ENCODE measurements around the gene ZNF692. TPM values are rescaled to one million over a fixed set of nuclear protein-coding genes. Genes with fewer than 3 reads are reported as not detected.

The ZNF692 gene
- total and polyA plus RNA-seq, 2 of the 13 experiments (the other 11 are each of a cell fraction or from before 2014, with no cell fraction given): 27.3 to 45.8 TPM

DNA sequence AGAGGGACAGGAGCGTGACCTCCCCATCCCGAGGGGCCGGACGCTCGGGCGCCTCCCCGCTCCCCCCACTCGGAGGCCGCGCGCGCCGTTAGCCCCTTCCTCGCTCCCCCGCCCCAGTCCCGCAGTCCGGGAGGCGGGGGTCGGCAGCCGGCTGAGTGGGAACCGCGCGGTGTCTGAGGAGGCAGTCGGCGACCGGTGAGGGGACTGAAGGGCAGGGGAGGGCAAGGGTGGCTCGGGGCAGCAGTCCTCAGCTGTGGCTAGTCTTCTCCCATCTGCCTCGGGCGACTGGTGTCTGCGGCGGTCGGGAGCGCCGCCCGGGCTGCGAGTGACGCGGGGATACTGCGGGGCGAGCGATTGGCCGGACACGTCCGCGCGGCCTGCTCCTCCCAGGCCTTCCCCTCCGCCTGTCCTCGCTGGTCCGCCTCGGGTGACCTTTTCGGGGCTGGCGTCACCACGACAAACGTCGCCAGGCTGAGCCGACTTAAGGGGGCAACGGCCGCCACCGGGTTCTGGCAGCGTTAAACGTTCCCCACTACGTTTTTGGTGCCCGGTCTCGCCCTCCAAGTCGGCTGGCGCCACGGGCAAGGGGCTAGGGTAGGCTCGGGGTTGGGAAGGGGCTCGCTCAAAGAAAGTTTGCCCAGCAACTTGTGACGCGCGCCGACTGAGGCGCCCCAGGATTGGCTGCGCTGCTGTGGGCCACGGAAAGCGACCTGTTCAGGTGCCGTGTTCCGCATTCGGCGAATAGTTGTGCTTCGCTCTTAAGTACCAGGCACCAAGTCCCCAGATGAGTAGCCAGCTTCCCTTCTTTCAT lies 20.3 kb downstream of the ZNF692 start (continued):
- no peak for TF ChIP-seq CENPX (CRISPR knock-in tag; IDR thresholded peaks at IDR 0.05)
- TF ChIP-seq, protein P1, sequence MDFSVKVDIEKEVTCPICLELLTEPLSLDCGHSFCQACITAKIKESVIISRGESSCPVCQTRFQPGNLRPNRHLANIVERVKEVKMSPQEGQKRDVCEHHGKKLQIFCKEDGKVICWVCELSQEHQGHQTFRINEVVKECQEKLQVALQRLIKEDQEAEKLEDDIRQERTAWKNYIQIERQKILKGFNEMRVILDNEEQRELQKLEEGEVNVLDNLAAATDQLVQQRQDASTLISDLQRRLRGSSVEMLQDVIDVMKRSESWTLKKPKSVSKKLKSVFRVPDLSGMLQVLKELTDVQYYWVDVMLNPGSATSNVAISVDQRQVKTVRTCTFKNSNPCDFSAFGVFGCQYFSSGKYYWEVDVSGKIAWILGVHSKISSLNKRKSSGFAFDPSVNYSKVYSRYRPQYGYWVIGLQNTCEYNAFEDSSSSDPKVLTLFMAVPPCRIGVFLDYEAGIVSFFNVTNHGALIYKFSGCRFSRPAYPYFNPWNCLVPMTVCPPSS (IDR thresholded peaks at IDR 0.05): no peak
- TF ChIP-seq RBM22 (optimal IDR thresholded peaks at IDR 0.05; ENCODE audit: low read length): no peak
- no peak for TF ChIP-seq SIN3B (IDR thresholded peaks at IDR 0.05; ENCODE audit: low read length)
- TF ChIP-seq NFATC3 (CRISPR knock-in tag; IDR thresholded peaks at IDR 0.05): no peak
- TF ChIP-seq CAMTA2 (CRISPR knock-in tag; IDR thresholded peaks at IDR 0.05; ENCODE audit: borderline replicate concordance): peak; percentile 57; the same call in 1 of the 2 replicates
- no peak for TF ChIP-seq ZNF703 (CRISPR knock-in tag; IDR thresholded peaks at IDR 0.05; ENCODE audit: borderline replicate concordance)
- TF ChIP-seq XBP1 (CRISPR knock-in tag; IDR thresholded peaks at IDR 0.05): no peak; the same call in 1 of the 2 replicates
- no peak for TF ChIP-seq IRF2 (CRISPR knock-in tag; IDR thresholded peaks at IDR 0.05)
- peak; percentile 4; the same call in 1 of the 2 replicates for TF ChIP-seq ZFP62 (CRISPR knock-in tag; IDR thresholded peaks at IDR 0.05)
- TF ChIP-seq, protein P2, sequence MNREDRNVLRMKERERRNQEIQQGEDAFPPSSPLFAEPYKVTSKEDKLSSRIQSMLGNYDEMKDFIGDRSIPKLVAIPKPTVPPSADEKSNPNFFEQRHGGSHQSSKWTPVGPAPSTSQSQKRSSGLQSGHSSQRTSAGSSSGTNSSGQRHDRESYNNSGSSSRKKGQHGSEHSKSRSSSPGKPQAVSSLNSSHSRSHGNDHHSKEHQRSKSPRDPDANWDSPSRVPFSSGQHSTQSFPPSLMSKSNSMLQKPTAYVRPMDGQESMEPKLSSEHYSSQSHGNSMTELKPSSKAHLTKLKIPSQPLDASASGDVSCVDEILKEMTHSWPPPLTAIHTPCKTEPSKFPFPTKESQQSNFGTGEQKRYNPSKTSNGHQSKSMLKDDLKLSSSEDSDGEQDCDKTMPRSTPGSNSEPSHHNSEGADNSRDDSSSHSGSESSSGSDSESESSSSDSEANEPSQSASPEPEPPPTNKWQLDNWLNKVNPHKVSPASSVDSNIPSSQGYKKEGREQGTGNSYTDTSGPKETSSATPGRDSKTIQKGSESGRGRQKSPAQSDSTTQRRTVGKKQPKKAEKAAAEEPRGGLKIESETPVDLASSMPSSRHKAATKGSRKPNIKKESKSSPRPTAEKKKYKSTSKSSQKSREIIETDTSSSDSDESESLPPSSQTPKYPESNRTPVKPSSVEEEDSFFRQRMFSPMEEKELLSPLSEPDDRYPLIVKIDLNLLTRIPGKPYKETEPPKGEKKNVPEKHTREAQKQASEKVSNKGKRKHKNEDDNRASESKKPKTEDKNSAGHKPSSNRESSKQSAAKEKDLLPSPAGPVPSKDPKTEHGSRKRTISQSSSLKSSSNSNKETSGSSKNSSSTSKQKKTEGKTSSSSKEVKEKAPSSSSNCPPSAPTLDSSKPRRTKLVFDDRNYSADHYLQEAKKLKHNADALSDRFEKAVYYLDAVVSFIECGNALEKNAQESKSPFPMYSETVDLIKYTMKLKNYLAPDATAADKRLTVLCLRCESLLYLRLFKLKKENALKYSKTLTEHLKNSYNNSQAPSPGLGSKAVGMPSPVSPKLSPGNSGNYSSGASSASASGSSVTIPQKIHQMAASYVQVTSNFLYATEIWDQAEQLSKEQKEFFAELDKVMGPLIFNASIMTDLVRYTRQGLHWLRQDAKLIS (CRISPR knock-in tag; IDR thresholded peaks at IDR 0.05): no peak
- TF ChIP-seq, protein P3, sequence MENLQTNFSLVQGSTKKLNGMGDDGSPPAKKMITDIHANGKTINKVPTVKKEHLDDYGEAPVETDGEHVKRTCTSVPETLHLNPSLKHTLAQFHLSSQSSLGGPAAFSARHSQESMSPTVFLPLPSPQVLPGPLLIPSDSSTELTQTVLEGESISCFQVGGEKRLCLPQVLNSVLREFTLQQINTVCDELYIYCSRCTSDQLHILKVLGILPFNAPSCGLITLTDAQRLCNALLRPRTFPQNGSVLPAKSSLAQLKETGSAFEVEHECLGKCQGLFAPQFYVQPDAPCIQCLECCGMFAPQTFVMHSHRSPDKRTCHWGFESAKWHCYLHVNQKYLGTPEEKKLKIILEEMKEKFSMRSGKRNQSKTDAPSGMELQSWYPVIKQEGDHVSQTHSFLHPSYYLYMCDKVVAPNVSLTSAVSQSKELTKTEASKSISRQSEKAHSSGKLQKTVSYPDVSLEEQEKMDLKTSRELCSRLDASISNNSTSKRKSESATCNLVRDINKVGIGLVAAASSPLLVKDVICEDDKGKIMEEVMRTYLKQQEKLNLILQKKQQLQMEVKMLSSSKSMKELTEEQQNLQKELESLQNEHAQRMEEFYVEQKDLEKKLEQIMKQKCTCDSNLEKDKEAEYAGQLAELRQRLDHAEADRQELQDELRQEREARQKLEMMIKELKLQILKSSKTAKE (CRISPR knock-in tag; IDR thresholded peaks at IDR 0.05; ENCODE audit: borderline replicate concordance): no peak
- TF ChIP-seq ZBTB7B (CRISPR knock-in tag; IDR thresholded peaks at IDR 0.05): peak; percentile 15; the same call in 1 of the 2 replicates
- TF ChIP-seq ZNF230 (CRISPR knock-in tag; IDR thresholded peaks at IDR 0.05): peak; percentile 83; the same call in 1 of the 2 replicates
- TF ChIP-seq, protein P4, sequence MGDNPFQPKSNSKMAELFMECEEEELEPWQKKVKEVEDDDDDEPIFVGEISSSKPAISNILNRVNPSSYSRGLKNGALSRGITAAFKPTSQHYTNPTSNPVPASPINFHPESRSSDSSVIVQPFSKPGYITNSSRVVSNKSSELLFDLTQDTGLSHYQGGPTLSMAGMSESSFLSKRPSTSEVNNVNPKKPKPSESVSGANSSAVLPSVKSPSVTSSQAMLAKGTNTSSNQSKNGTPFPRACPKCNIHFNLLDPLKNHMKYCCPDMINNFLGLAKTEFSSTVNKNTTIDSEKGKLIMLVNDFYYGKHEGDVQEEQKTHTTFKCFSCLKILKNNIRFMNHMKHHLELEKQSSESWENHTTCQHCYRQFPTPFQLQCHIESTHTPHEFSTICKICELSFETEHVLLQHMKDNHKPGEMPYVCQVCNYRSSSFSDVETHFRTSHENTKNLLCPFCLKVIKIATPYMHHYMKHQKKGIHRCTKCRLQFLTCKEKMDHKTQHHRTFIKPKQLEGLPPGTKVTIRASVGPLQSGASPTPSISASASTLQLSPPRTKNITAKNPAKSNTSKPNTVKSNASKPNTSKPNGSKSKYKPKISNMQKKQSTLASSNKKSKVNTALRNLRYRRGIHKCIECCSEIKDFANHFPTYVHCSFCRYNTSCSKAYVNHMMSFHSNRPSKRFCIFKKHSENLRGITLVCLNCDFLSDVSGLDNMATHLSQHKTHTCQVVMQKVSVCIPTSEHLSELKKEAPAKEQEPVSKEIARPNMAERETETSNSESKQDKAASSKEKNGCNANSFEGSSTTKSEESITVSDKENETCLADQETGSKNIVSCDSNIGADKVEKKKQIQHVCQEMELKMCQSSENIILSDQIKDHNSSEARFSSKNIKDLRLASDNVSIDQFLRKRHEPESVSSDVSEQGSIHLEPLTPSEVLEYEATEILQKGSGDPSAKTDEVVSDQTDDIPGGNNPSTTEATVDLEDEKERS (CRISPR knock-in tag; IDR thresholded peaks at IDR 0.05): peak; percentile 90; the same call in 1 of the 2 replicates
- no peak for TF ChIP-seq ZNF839 (CRISPR knock-in tag; IDR thresholded peaks at IDR 0.05; ENCODE audit: borderline replicate concordance)
- TF ChIP-seq ZNF260 (CRISPR knock-in tag; IDR thresholded peaks at IDR 0.05; ENCODE audit: borderline replicate concordance, low read depth): no peak
- TF ChIP-seq ASH2L (IDR thresholded peaks at IDR 0.05; ENCODE audit: insufficient read length, low read depth, low read length): peak; percentile 60

All from HepG2 (cell line).